ENCODE results near the gene TMED7.

The TMED7 gene

GRCh38 chr5:115577741-115578140 lies 48.1 kb downstream of the TMED7 start:
- TF ChIP-seq, protein P1, sequence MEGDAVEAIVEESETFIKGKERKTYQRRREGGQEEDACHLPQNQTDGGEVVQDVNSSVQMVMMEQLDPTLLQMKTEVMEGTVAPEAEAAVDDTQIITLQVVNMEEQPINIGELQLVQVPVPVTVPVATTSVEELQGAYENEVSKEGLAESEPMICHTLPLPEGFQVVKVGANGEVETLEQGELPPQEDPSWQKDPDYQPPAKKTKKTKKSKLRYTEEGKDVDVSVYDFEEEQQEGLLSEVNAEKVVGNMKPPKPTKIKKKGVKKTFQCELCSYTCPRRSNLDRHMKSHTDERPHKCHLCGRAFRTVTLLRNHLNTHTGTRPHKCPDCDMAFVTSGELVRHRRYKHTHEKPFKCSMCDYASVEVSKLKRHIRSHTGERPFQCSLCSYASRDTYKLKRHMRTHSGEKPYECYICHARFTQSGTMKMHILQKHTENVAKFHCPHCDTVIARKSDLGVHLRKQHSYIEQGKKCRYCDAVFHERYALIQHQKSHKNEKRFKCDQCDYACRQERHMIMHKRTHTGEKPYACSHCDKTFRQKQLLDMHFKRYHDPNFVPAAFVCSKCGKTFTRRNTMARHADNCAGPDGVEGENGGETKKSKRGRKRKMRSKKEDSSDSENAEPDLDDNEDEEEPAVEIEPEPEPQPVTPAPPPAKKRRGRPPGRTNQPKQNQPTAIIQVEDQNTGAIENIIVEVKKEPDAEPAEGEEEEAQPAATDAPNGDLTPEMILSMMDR (conservative IDR thresholded peaks at IDR 0.05; ENCODE audit: low read length): no peak
- H3K4me3 ChIP-seq (ENCODE audit: low read length): no peak overlapping the region
- no peak for DNase-seq (ENCODE audit: low read depth)

DNA sequence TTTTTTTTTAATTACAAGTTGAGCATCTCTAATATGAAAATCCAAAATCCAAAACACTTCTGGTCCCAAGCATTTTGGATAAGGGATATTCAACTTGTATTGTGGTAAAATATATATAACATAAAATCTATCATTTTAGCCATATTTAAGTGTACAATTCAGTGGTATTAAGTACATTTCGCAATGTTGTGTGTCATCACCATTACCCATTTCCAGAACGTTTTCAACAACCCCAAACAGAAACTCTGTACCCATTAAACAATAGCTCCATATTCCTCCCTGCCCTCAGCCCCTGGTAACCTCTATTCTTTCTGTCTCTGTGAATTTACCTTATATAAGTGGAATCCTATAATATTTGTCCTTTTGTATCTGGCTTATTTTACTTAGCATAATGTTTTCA lies 48.5 kb downstream of the TMED7 start:
- H3K4me3 ChIP-seq (ENCODE audit: low read length): no peak overlapping the region
- DNase-seq (ENCODE audit: low read depth): no peak
- TF ChIP-seq, protein P1 (conservative IDR thresholded peaks at IDR 0.05; ENCODE audit: low read length): no peak

- TF ChIP-seq, protein P1 (conservative IDR thresholded peaks at IDR 0.05; ENCODE audit: low read length): no peak
- DNase-seq (ENCODE audit: low read depth): peak; percentile 38
Measured at GRCh38 chr5:115575167-115576070, 50.4 kb downstream of the TMED7 start.

DNA sequence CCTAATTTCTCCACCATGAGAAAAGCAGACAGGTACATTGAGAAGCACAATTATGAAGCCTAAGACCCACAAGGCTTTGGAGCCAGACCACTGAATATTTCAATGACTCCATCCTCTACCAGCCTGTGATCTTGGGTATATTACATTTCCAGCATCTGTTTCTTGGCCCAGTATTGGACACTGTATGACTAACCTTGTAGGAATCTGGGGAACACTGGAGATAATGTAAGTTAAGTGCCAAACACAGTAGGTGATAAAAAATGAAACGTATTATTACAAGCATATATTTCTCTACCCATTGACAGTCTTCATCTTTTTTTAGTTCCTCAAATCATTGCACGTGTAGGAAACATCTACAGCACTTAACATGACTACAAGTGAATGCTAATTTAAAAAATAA lies 52.7 kb downstream of the TMED7 start:
- peak; percentile 66 for DNase-seq (ENCODE audit: low read depth)
- TF ChIP-seq, protein P1 (conservative IDR thresholded peaks at IDR 0.05; ENCODE audit: low read length): no peak
- no peak overlapping the region for H3K4me3 ChIP-seq (ENCODE audit: low read length)

More at GRCh38 chr5:115575167-115576070, 50.4 kb downstream of the TMED7 start:
- H3K4me3 ChIP-seq (ENCODE audit: low read length): no peak overlapping the region

GRCh38 chr5:115571441-115571878 lies 54.4 kb downstream of the TMED7 start:
- TF ChIP-seq, protein P1 (conservative IDR thresholded peaks at IDR 0.05; ENCODE audit: low read length): no peak
- H3K4me3 ChIP-seq (ENCODE audit: low read length): no peak overlapping the region

GRCh38 chr5:115568668-115569067 lies 57.2 kb downstream of the TMED7 start:
- no peak overlapping the region for H3K4me3 ChIP-seq (ENCODE audit: low read length)
- TF ChIP-seq, protein P1 (conservative IDR thresholded peaks at IDR 0.05; ENCODE audit: low read length): no peak
- no peak for DNase-seq (ENCODE audit: low read depth)

More at GRCh38 chr5:115571441-115571878, 54.4 kb downstream of the TMED7 start:
- DNase-seq (ENCODE audit: low read depth): no peak

DNA sequence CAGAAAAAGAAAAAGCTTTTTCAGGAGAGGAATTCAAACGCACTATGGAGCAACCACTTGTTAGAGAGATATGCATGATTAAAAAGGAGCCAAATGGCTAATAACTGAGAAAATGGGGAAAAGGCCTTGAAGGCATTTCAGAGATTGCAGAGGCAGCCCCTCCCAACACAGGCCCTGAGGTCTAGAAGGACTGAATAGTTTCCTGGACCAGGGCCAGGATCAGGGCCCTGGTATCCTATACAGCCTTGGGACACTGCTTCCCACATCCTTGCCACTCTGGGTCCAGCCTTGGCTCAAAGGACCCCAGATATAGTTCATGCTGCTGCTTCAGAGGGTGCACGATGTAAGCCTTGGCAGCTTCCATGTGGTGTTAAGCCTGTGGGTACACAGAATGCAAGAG lies 60.6 kb downstream of the TMED7 start:
- DNase-seq (ENCODE audit: low read depth): no peak
- TF ChIP-seq, protein P1 (conservative IDR thresholded peaks at IDR 0.05; ENCODE audit: low read length): no peak

More for the DNA sequence above, 60.6 kb downstream of the TMED7 start:
- no peak overlapping the region for H3K4me3 ChIP-seq (ENCODE audit: low read length)

All from AG10803 (cell line).